Spinal cord (tissue), 10 donors: Measurements from ENCODE around the gene SIRT3. TPM values are rescaled to one million over a fixed set of nuclear protein-coding genes. Genes with fewer than 3 reads are reported as not detected.
"Not testable (repeated sequence)": the region's sequence is repeated elsewhere in the genome, so short reads cannot be mapped to it uniquely, and the experiment has no call there.

Experiments
- DNase-seq, 6 donors: peaks; one replicate each; pipeline versions ENCODE4 v3.0.0 to v3.0.0-alpha.2; 2013 to 2015; ENCODE audit warnings: low spot score in 6 of 6, low read depth in 4 of 6
- H3K27ac ChIP-seq: one replicate; pipeline ENCODE4 v1.5.1; 2013; ENCODE audit warnings: low read depth, low read length, control low read depth
- H3K27me3 ChIP-seq: one replicate; pipeline ENCODE4 v1.6.1; 2013; ENCODE audit warnings: low read length; ENCODE audit not compliant: control insufficient read depth, insufficient read depth
- H3K36me3 ChIP-seq: one replicate; pipeline ENCODE4 v1.6.1; 2013; ENCODE audit warnings: low read length; ENCODE audit not compliant: control insufficient read depth, insufficient read depth
- H3K4me1 ChIP-seq: one replicate; pipeline ENCODE4 v1.6.1; 2013; ENCODE audit warnings: low read length; ENCODE audit not compliant: control insufficient read depth, insufficient read depth
- H3K4me3 ChIP-seq: one replicate; pipeline ENCODE4 v1.5.1; 2013; ENCODE audit warnings: low read depth, low read length, control low read depth
- H3K9me3 ChIP-seq: one replicate; pipeline ENCODE4 v1.6.1; 2013; ENCODE audit warnings: low read length; ENCODE audit not compliant: control insufficient read depth, insufficient read depth
- WGBS: methylation state at CpG from one replicate; pipeline ENCODE4 v1.1.5; 2013; ENCODE audit warnings: missing lambda C conversion rate; ENCODE audit not compliant: insufficient coverage; 5-methylcytosine and 5-hydroxymethylcytosine counted together
- polyA plus RNA-seq, 2 donors: library from polyadenylated mRNA; unstranded; fragments of 120-200 nt; gene quantifications; one replicate each; pipeline ENCODE4 v1.2.1, GENCODE V29; 2013; ENCODE audit not compliant: insufficient read length in 2 of 2
- total RNA-seq, 2 donors: library from RNA; depleted of rRNA in 1 of 2; stranded (reverse); fragments of 120-200 nt in 1 of 2; fragments of >200 nt in 1 of 2; gene quantifications; one replicate each; pipeline versions ENCODE4 v1.2.3 to v1.2.4, GENCODE V29; 2013 to 2014
- donor health status: healthy.

The SIRT3 gene
- total and polyA plus RNA-seq, 4 donors: 15.3 to 58.0 (median 34.5) TPM

GRCh38 chr11:271319-271715 is 35.2 kb upstream of the SIRT3 start:
- 81% methylated on average over 8 of the region's 8 CpGs for WGBS
- no peaks in the 10 kb centered on the region for H3K4me1 ChIP-seq
- no peak overlapping the region for H3K27ac ChIP-seq
- H3K4me3 ChIP-seq: no peak overlapping the region
- DNase-seq: no peak
- peaks cover 5% of the 10 kb centered on the region for H3K27me3 ChIP-seq
- H3K9me3 ChIP-seq: no peaks in the 10 kb centered on the region
- no peaks in the 10 kb centered on the region for H3K36me3 ChIP-seq

GRCh38 chr11:270451-271318 is 34.5 kb upstream of the SIRT3 start:
- no peak for DNase-seq
- WGBS: 70% methylated on average over 16 of the region's 18 CpGs
- Histone ChIP-seq H3K27me3 (peaks cover 5% of the 10 kb centered on the region), H3K9me3 (no peaks in the 10 kb centered on the region), H3K36me3 (no peaks in the 10 kb centered on the region), H3K4me3 (no peak overlapping the region), H3K4me1 (no peaks in the 10 kb centered on the region), H3K27ac (no peak overlapping the region)

GRCh38 chr11:269146-269890 is 33.2 kb upstream of the SIRT3 start:
- H3K9me3 ChIP-seq: no peaks in the 10 kb centered on the region
- 65% methylated on average over 16 of the region's 21 CpGs for WGBS
- DNase-seq: no peak
- no peaks in the 10 kb centered on the region for H3K4me1 ChIP-seq
- H3K36me3 ChIP-seq: no peaks in the 10 kb centered on the region
- no peak overlapping the region for H3K4me3 ChIP-seq
- H3K27ac ChIP-seq: no peak overlapping the region
- H3K27me3 ChIP-seq: peaks cover 3% of the 10 kb centered on the region

GRCh38 chr11:268716-269145 is 32.6 kb upstream of the SIRT3 start:
- not testable (repeated sequence) for H3K4me1 ChIP-seq, H3K27ac ChIP-seq, H3K4me3 ChIP-seq, H3K9me3 ChIP-seq, H3K36me3 ChIP-seq, H3K27me3 ChIP-seq, DNase-seq
- 66% methylated on average over 6 of the region's 16 CpGs for WGBS

DNA sequence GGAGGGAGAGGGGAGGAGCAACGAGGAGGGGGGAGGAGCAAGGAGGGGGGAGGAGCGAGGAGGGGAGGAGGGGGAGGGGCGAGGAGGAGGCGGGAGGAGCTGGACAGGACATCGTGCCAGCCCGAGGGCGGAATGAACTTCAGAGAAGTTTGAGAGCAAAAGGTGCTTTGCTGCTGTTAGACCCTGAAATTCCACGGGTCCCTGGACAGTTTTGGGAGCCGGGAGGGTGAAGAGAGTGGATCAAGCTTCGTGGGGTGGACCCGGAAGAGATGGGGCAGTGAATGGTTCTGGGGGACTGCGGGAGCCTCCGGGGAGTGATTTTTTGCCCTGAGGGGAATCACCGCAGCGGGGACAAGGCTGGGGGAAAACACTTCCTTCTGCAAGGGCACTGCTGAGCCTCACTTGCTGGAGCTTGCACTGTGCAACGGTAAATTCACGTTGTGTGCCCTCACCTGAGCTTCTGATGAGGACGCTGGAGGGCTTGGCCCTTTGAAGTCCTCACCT is 31.4 kb upstream of the SIRT3 start:
- WGBS: 69% methylated on average over 14 of the region's 18 CpGs
- DNase-seq: no peak

GRCh38 chr11:266676-267439 is 30.7 kb upstream of the SIRT3 start:
- Histone ChIP-seq H3K27me3 (peaks cover 3% of the 10 kb centered on the region), H3K4me1 (no peaks in the 10 kb centered on the region), H3K36me3 (no peaks in the 10 kb centered on the region), H3K4me3 (no peak overlapping the region), H3K27ac (no peak overlapping the region), H3K9me3 (no peaks in the 10 kb centered on the region)
- no peak for DNase-seq
- WGBS: 100% methylated on average over 1 of the region's 13 CpGs

More for the DNA sequence above, 31.4 kb upstream of the SIRT3 start:
- no peak overlapping the region for H3K4me3 ChIP-seq
- H3K4me1 ChIP-seq: no peaks in the 10 kb centered on the region
- H3K9me3 ChIP-seq: no peaks in the 10 kb centered on the region
- H3K36me3 ChIP-seq: no peaks in the 10 kb centered on the region
- no peak overlapping the region for H3K27ac ChIP-seq
- peaks cover 3% of the 10 kb centered on the region for H3K27me3 ChIP-seq

DNA sequence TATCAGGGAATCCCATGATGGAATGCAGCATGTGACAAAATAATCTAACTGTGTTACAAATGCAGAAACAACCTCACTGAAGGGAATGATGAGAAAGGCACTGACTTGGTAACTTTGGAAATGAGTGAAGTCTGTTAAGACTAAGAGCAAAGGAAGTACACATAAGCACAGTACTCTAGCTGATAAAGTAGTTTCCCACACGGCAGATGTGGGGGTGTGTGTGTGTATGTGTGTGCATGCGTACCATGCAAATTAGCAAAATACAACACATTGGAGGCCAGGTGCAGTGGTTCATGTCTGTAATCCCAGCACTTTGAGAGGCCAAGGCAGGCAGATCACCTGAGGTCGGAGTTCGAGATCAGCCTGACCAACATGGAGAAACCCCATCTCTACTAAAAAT is 25.5 kb upstream of the SIRT3 start:
- H3K4me3 ChIP-seq: no peak overlapping the region
- no peaks in the 10 kb centered on the region for H3K4me1 ChIP-seq
- H3K36me3 ChIP-seq: no peaks in the 10 kb centered on the region
- H3K27ac ChIP-seq: no peak overlapping the region
- no peak for DNase-seq
- H3K27me3 ChIP-seq: no peaks in the 10 kb centered on the region
- 94% methylated on average over 2 of the region's 4 CpGs for WGBS
- H3K9me3 ChIP-seq: peaks cover 1% of the 10 kb centered on the region

- Histone ChIP-seq H3K4me3 (no peak overlapping the region), H3K36me3 (no peaks in the 10 kb centered on the region), H3K9me3 (peaks cover 1% of the 10 kb centered on the region), H3K27ac (no peak overlapping the region), H3K27me3 (no peaks in the 10 kb centered on the region), H3K4me1 (no peaks in the 10 kb centered on the region)
- no peak for DNase-seq
- no CpG with 5 or more reads among the region's 10 CpGs for WGBS
Measured at GRCh38 chr11:259413-259812, 23.3 kb upstream of the SIRT3 start.

DNA sequence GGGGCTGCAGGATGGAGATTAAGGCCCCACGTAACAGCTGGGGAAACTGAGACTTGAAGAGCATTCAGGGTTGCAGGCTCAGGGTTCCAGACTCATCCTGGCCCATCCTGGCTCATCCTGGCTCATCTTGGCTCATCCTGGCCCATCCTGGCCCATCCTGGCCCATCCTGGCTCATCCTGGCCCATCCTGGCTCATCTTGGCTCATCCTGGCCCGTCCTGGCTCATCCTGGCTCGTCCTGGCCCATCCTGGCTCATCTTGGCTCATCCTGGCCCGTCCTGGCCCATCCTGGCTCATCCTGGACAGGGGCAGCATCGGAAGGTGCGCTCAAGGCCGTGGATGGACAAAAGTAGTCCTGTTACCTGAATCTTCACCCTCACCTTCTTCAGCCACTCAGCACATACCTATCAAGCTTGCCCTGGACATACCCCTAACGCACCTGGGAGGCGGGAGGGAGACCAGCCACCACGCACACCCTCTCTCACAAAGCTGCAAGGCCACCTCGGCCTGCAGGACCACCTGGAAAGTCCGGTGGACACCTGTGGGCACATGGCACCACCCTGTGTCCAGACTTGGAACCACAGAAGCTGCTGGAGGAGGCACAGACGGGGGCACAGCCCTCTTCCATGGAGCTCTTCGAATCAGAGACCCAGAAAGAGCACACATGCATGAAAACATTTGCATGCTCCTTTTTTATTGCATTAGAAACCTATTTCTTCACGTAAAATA is 21.8 kb upstream of the SIRT3 start:
- Histone ChIP-seq H3K9me3 (peaks cover 1% of the 10 kb centered on the region), H3K27ac (no peak overlapping the region), H3K36me3 (peaks cover 11% of the 10 kb centered on the region), H3K4me3 (no peak overlapping the region), H3K27me3 (no peaks in the 10 kb centered on the region), H3K4me1 (no peaks in the 10 kb centered on the region)
- DNase-seq: no peak
- 76% methylated on average over 11 of the region's 15 CpGs for WGBS
